Neural progenitor cell (in vitro differentiated cells): ENCODE measurements around the gene ITPK1. TPM values are rescaled to one million over a fixed set of nuclear protein-coding genes. Genes with fewer than 3 reads are reported as not detected.
A peak's percentile ranks its signal among the peaks of the same experiment; 100 is the strongest.

Source experiments
- DNase-seq: peaks from one replicate; pipeline ENCODE4 v3.0.0-alpha.2; 2016; ENCODE audit warnings: low spot score
- H2AFZ ChIP-seq: fragments of 200-600 bp; sonication (generic); replicated peaks from 2 replicates; pipeline ENCODE4 v1.6.1; 2016; ENCODE audit warnings: antibody characterized with exemption
- H3F3A ChIP-seq: fragments of 200-600 bp; sonication (generic); 2 replicates; pipeline ENCODE4 v1.6.1; 2016; ENCODE audit warnings: antibody characterized with exemption, low read depth
- H3K27ac ChIP-seq: fragments of 200-600 bp; sonication (generic); 2 replicates; pipeline ENCODE4 v1.5.1; 2016; ENCODE audit warnings: mild to moderate bottlenecking
- H3K27me3 ChIP-seq: fragments of 200-600 bp; sonication (generic); 2 replicates; pipeline ENCODE4 v1.6.1; 2016; ENCODE audit warnings: mild to moderate bottlenecking, moderate library complexity
- H3K36me3 ChIP-seq: fragments of 200-600 bp; sonication (generic); 2 replicates; pipeline ENCODE4 v1.5.1; 2016
- H3K4me1 ChIP-seq: fragments of 200-600 bp; sonication (generic); 2 replicates; pipeline ENCODE4 v1.6.1; 2016; ENCODE audit warnings: mixed run types
- H3K4me2 ChIP-seq: fragments of 200-600 bp; sonication (generic); 2 replicates; pipeline ENCODE4 v1.6.1; 2016
- H3K4me3 ChIP-seq: fragments of 200-600 bp; sonication (generic); 2 replicates; pipeline ENCODE4 v1.5.1; 2016
- H3K79me2 ChIP-seq: fragments of 200-600 bp; sonication (generic); 2 replicates; pipeline ENCODE4 v1.6.1; 2016; ENCODE audit warnings: low read depth
- H3K9ac ChIP-seq: fragments of 200-600 bp; sonication (generic); 2 replicates; pipeline ENCODE4 v1.6.1; 2016
- H3K9me3 ChIP-seq: fragments of 200-600 bp; sonication (generic); 2 replicates; pipeline ENCODE4 v1.5.1; 2016; ENCODE audit warnings: low read depth
- H4K20me1 ChIP-seq: fragments of 200-600 bp; sonication (generic); 2 replicates; pipeline ENCODE4 v1.6.1; 2016; ENCODE audit warnings: low read depth
- H3K27ac Mint-ChIP-seq: 3 replicates; pipeline ENCODE4 v1.8.0; 2021; ENCODE audit warnings: mixed read lengths
- H3K27me3 Mint-ChIP-seq: 2 replicates; pipeline ENCODE4 v1.8.0; 2022; ENCODE audit warnings: low read depth, mild to moderate bottlenecking, inconsistent platforms, moderate library complexity, mixed read lengths; ENCODE audit not compliant: insufficient read depth
- H3K36me3 Mint-ChIP-seq: 3 replicates; pipeline ENCODE4 v1.8.0; 2021; ENCODE audit warnings: mixed read lengths
- H3K4me1 Mint-ChIP-seq: 3 replicates; pipeline ENCODE4 v1.8.0; 2021; ENCODE audit warnings: mixed read lengths
- H3K4me3 Mint-ChIP-seq: 3 replicates; pipeline ENCODE4 v1.8.0; 2021; ENCODE audit warnings: mild to moderate bottlenecking, moderate library complexity, mixed read lengths
- H3K9me3 Mint-ChIP-seq: 3 replicates; pipeline ENCODE4 v1.8.0; 2020; ENCODE audit warnings: mixed read lengths
- CTCF ChIP-seq: fragments of 200-600 bp; sonication (generic); IDR thresholded peaks from 2 replicates; pipeline ENCODE4 v1.5.1; 2017; ENCODE audit warnings: antibody characterized with exemption, mild to moderate bottlenecking
- EZH2 ChIP-seq: fragments of 200-600 bp; sonication (generic); IDR thresholded peaks from 2 replicates; pipeline ENCODE4 v1.6.1; 2017; ENCODE audit warnings: antibody characterized with exemption, mild to moderate bottlenecking, moderate library complexity
- EZH2phosphoT487 ChIP-seq: fragments of 200-600 bp; sonication (generic); IDR thresholded peaks from 2 replicates; pipeline ENCODE4 v1.6.1; 2017; ENCODE audit warnings: antibody characterized with exemption
- total RNA-seq: library from RNA; depleted of rRNA; stranded (reverse); fragments of >200 nt; gene quantifications from 2 replicates; pipeline ENCODE4 v1.2.3, GENCODE V29; 2015; ENCODE audit warnings: low replicate concordance

ITPK1 gene
- total RNA-seq, 1 donor from 2014 or later: 25.8 TPM

GRCh38 chr14:93033983-93034670 is 81.6 kb downstream of the ITPK1 start:
- H4K20me1 ChIP-seq: peaks cover 86% of the 10 kb centered on the region
- Mint-ChIP-seq H3K9me3 (no peaks in the 10 kb centered on the region), H3K27ac (no peak overlapping the region), H3K4me1 (peaks cover 70% of the 10 kb centered on the region), H3K4me3 (no peak overlapping the region), H3K27me3 (peaks cover 14% of the 10 kb centered on the region), H3K36me3 (no peaks in the 10 kb centered on the region)
- H3K4me3 ChIP-seq: no peak overlapping the region
- peaks cover 58% of the 10 kb centered on the region for H3K4me1 ChIP-seq
- no peak overlapping the region for H3K9ac ChIP-seq
- H2AFZ ChIP-seq: no peak overlapping the region
- TF ChIP-seq EZH2phosphoT487: no peak
- no peak for TF ChIP-seq EZH2
- peak; percentile 64 for TF ChIP-seq CTCF
- DNase-seq: peak; percentile 54
- no peaks in the 10 kb centered on the region for H3K9me3 ChIP-seq
- peaks cover 9% of the 10 kb centered on the region for H3K79me2 ChIP-seq
- H3K27ac ChIP-seq: no peak overlapping the region
- H3K27me3 ChIP-seq: no peaks in the 10 kb centered on the region
- H3F3A ChIP-seq: peaks cover 7% of the 10 kb centered on the region
- no peak overlapping the region for H3K4me2 ChIP-seq
- no peaks in the 10 kb centered on the region for H3K36me3 ChIP-seq

GRCh38 chr14:93033084-93033982 is 82.4 kb downstream of the ITPK1 start:
- Histone ChIP-seq H3K36me3 (no peaks in the 10 kb centered on the region), H3F3A (peaks cover 7% of the 10 kb centered on the region), H3K4me1 (peaks cover 58% of the 10 kb centered on the region), H2AFZ (no peak overlapping the region), H3K27me3 (no peaks in the 10 kb centered on the region), H3K4me3 (no peak overlapping the region), H3K9ac (no peak overlapping the region), H3K27ac (no peak overlapping the region), H3K9me3 (no peaks in the 10 kb centered on the region), H3K79me2 (peaks cover 9% of the 10 kb centered on the region), H3K4me2 (peak overlapping the region; percentile 48), H4K20me1 (peaks cover 80% of the 10 kb centered on the region)
- H3K4me3 Mint-ChIP-seq: no peak overlapping the region
- no peaks in the 10 kb centered on the region for H3K36me3 Mint-ChIP-seq
- H3K4me1 Mint-ChIP-seq: peaks cover 66% of the 10 kb centered on the region
- H3K27me3 Mint-ChIP-seq: peaks cover 10% of the 10 kb centered on the region
- H3K9me3 Mint-ChIP-seq: no peaks in the 10 kb centered on the region
- H3K27ac Mint-ChIP-seq: no peak overlapping the region
- TF ChIP-seq EZH2phosphoT487 (no peak), CTCF (no peak), EZH2 (no peak)
- no peak for DNase-seq

- peak; percentile 50 for DNase-seq
- no peak overlapping the region for H2AFZ ChIP-seq
- H3K4me2 ChIP-seq: peak overlapping the region; percentile 48
- no peak for TF ChIP-seq EZH2phosphoT487
- TF ChIP-seq EZH2: no peak
- TF ChIP-seq CTCF: no peak
- Mint-ChIP-seq H3K9me3 (no peaks in the 10 kb centered on the region), H3K4me1 (peaks cover 64% of the 10 kb centered on the region), H3K27ac (no peak overlapping the region), H3K4me3 (no peak overlapping the region), H3K27me3 (peaks cover 10% of the 10 kb centered on the region), H3K36me3 (no peaks in the 10 kb centered on the region)
- H3K79me2 ChIP-seq: peaks cover 9% of the 10 kb centered on the region
- H3K9me3 ChIP-seq: no peaks in the 10 kb centered on the region
- H3K9ac ChIP-seq: no peak overlapping the region
- H3K27ac ChIP-seq: no peak overlapping the region
- H3K4me1 ChIP-seq: peaks cover 54% of the 10 kb centered on the region
- peaks cover 7% of the 10 kb centered on the region for H3F3A ChIP-seq
- no peak overlapping the region for H3K4me3 ChIP-seq
- peaks cover 71% of the 10 kb centered on the region for H4K20me1 ChIP-seq
- H3K27me3 ChIP-seq: no peaks in the 10 kb centered on the region
- no peaks in the 10 kb centered on the region for H3K36me3 ChIP-seq
Measured at GRCh38 chr14:93032421-93032936, 83.2 kb downstream of the ITPK1 start.
